HepG2 (cell line): Measurements from ENCODE around the gene SRP19. TPM values are rescaled to one million over a fixed set of nuclear protein-coding genes. Genes with fewer than 3 reads are reported as not detected.

ENCODE experiments used
- ATAC-seq: fragments of 200-7000 bp; cut with Tn5 transposase; 3 replicates; pipeline ENCODE4 v1.9.1; 2020; ENCODE audit warnings: mild to moderate bottlenecking, moderate library complexity
- BruUV-seq: library from RNA; stranded (reverse); fragments of 400-500 nt; replicated peaks from 2 replicates; lab custom pipeline; 2021; lab: Mats Ljungman, UMichigan
- CTCF ChIA-PET: fragments of 300-600 bp; formaldehyde crosslinking; extraction: SDS; loops from one replicate; lab custom pipeline; 2021; ENCODE audit warnings: low total read pairs, inconsistent platforms, low intra/inter-chr PET ratio; lab: Yijun Ruan, JAX
- POLR2A ChIA-PET: fragments of 350-600 bp; sonication (Branson Sonifier 250); formaldehyde crosslinking; loops from one replicate; lab custom pipeline; 2020; ENCODE audit warnings: antibody characterized with exemption, inconsistent platforms; lab: Yijun Ruan, JAX
- DNase-seq: peaks from one replicate; pipeline ENCODE4 v3.0.0-alpha.2; 2015; ENCODE audit warnings: low spot score
- FAIRE-seq: peaks from 3 replicates; lab custom pipeline; 2011; peaks lifted over from hg19 to GRCh38; lab: Jason Lieb, UNC
- H2AFZ ChIP-seq: one replicate; pipeline ENCODE4 v1.6.1; 2011; ENCODE audit warnings: low read length, inconsistent platforms
- H3K27ac ChIP-seq: fragments of 300-600 bp; 3 replicates; pipeline ENCODE4 v1.8.0; 2011; ENCODE audit warnings: mixed run types, mild to moderate bottlenecking, mixed read lengths, low read length, inconsistent platforms; ENCODE audit not compliant: insufficient read depth; ENCODE audit errors: extremely low read length
- H3K27me3 ChIP-seq, 2 experiments: fragments of 200-600 bp in 1 of 2; 2 replicates in 1 of 2; 3 replicates in 1 of 2; pipeline versions ENCODE4 v1.6.0 to v1.8.0; 2011; ENCODE audit warnings: low read length in 2 of 2, mild to moderate bottlenecking in 2 of 2, moderate library complexity in 2 of 2, inconsistent platforms in 1 of 2; ENCODE audit not compliant: insufficient read depth in 2 of 2, control insufficient read depth in 1 of 2
- H3K36me3 ChIP-seq, 2 experiments: fragments of 200-600 bp in 1 of 2; replicated peaks in 1 of 2; 2 replicates in 1 of 2; 3 replicates in 1 of 2; pipeline versions ENCODE4 v1.5.1 to v1.8.0; 2011; ENCODE audit warnings: low read length in 2 of 2, inconsistent platforms in 1 of 2; ENCODE audit not compliant: insufficient read depth in 2 of 2, control insufficient read depth in 1 of 2
- H3K4me1 ChIP-seq: 2 replicates; pipeline ENCODE4 v1.5.1; 2012; ENCODE audit warnings: low read length, inconsistent platforms; ENCODE audit not compliant: insufficient read depth
- H3K4me2 ChIP-seq: 2 replicates; pipeline ENCODE4 v1.6.0; 2011; ENCODE audit warnings: low read depth, low read length, inconsistent platforms
- H3K4me3 ChIP-seq, 3 experiments: fragments of 200-600 bp in 1 of 3; sonication (generic), shearing (Covaris generic) in 1 of 3; replicated peaks in 1 of 3; 2 replicates each; pipeline ENCODE4 v1.5.1; 2011 to 2016; ENCODE audit warnings: low read length in 3 of 3, inconsistent platforms in 2 of 3, low read depth in 2 of 3, mild to moderate bottlenecking in 2 of 3, control low read depth in 1 of 3, mixed read lengths in 1 of 3; ENCODE audit not compliant: insufficient read depth in 1 of 3
- H3K79me2 ChIP-seq: one replicate; pipeline ENCODE4 v1.6.1; 2011; ENCODE audit warnings: low read length, inconsistent platforms; ENCODE audit not compliant: insufficient read depth
- H3K9ac ChIP-seq: 2 replicates; pipeline ENCODE4 v1.6.0; 2011; ENCODE audit warnings: mild to moderate bottlenecking, low read depth, low read length, inconsistent platforms; ENCODE audit not compliant: insufficient read depth
- H3K9me3 ChIP-seq: 2 replicates; pipeline ENCODE4 v1.5.1; 2012; ENCODE audit warnings: mild to moderate bottlenecking, low read length
- H4K20me1 ChIP-seq: 2 replicates; pipeline ENCODE4 v1.6.0; 2011; ENCODE audit warnings: inconsistent platforms, mild to moderate bottlenecking, low read length, moderate library complexity; ENCODE audit not compliant: insufficient read depth
- ATF7-NPFF ChIP-seq: sonication (generic); formaldehyde crosslinking; IDR thresholded peaks from 2 replicates; pipeline ENCODE4 v1.8.1; 2023; ENCODE audit warnings: mild to moderate bottlenecking, low read depth, missing genetic modification reagents, moderate library complexity
- BORCS8-MEF2B ChIP-seq: sonication (generic); formaldehyde crosslinking; IDR thresholded peaks from 2 replicates; pipeline ENCODE4 v1.8.0; 2022; ENCODE audit warnings: mild to moderate bottlenecking, missing genetic modification reagents
- E2F2 ChIP-seq: sonication (generic); formaldehyde crosslinking; IDR thresholded peaks from 2 replicates; pipeline ENCODE4 v1.4.0; 2020; ENCODE audit warnings: missing genetic modification reagents, borderline replicate concordance
- E2F5 ChIP-seq: sonication (generic); formaldehyde crosslinking; conservative IDR thresholded peaks from 2 replicates; pipeline ENCODE4 v1.4.0; 2020; ENCODE audit warnings: missing genetic modification reagents
- FOXK1 ChIP-seq: sonication (generic); formaldehyde crosslinking; IDR thresholded peaks from 2 replicates; pipeline ENCODE4 v1.4.0; 2020; ENCODE audit warnings: low read depth, missing genetic modification reagents, borderline replicate concordance
- HMG20A ChIP-seq: IDR thresholded peaks from 2 replicates; pipeline ENCODE4 v1.6.1; 2016; ENCODE audit warnings: borderline replicate concordance
- KLF13 ChIP-seq: sonication (generic); formaldehyde crosslinking; IDR thresholded peaks from 2 replicates; pipeline ENCODE4 v1.4.0; 2020; ENCODE audit warnings: mild to moderate bottlenecking, missing genetic modification reagents
- MLXIP ChIP-seq: sonication (generic); formaldehyde crosslinking; IDR thresholded peaks from 2 replicates; pipeline ENCODE4 v1.9.0; 2021; ENCODE audit warnings: missing genetic modification reagents, borderline replicate concordance
- NR1H2 ChIP-seq: sonication (generic); formaldehyde crosslinking; IDR thresholded peaks from 2 replicates; pipeline ENCODE4 v1.8.1; 2022; ENCODE audit warnings: low read depth, missing genetic modification reagents, borderline replicate concordance
- PAX8 ChIP-seq: sonication (generic); formaldehyde crosslinking; IDR thresholded peaks from 2 replicates; pipeline ENCODE4 v1.8.0; 2022; ENCODE audit warnings: mild to moderate bottlenecking, missing genetic modification reagents, borderline replicate concordance
- PHB2 ChIP-seq: fragments of 450-650 bp; IDR thresholded peaks from 2 replicates; pipeline ENCODE4 v1.6.1; 2018; ENCODE audit not compliant: partially characterized antibody
- PPARG ChIP-seq: conservative IDR thresholded peaks from 2 replicates; pipeline ENCODE4 v1.6.1; 2016; ENCODE audit warnings: missing biosample characterization, missing genetic modification reagents
- RARA ChIP-seq: IDR thresholded peaks from 2 replicates; pipeline ENCODE4 v1.6.1; 2016; ENCODE audit warnings: missing genetic modification reagents, missing compliant biosample characterization
- REL ChIP-seq: sonication (generic); formaldehyde crosslinking; conservative IDR thresholded peaks from 2 replicates; pipeline ENCODE4 v1.8.0; 2022; ENCODE audit warnings: mild to moderate bottlenecking, missing genetic modification reagents, moderate library complexity
- ZBTB21 ChIP-seq: sonication (generic); formaldehyde crosslinking; IDR thresholded peaks from 2 replicates; pipeline ENCODE4 v1.4.0; 2020; ENCODE audit warnings: missing genetic modification reagents
- ZNF329 ChIP-seq: sonication (generic); formaldehyde crosslinking; IDR thresholded peaks from 2 replicates; pipeline ENCODE4 v1.9.0; 2021; ENCODE audit warnings: low read depth, mild to moderate bottlenecking, missing genetic modification reagents
- ZNF547 ChIP-seq: sonication (generic); formaldehyde crosslinking; IDR thresholded peaks from 2 replicates; pipeline ENCODE4 v1.5.1; 2020; ENCODE audit warnings: mild to moderate bottlenecking, missing genetic modification reagents
- ZNF672 ChIP-seq: sonication (generic); formaldehyde crosslinking; IDR thresholded peaks from 2 replicates; pipeline ENCODE4 v1.8.1; 2022; ENCODE audit warnings: missing genetic modification reagents
- ZSCAN20 ChIP-seq: sonication (generic); formaldehyde crosslinking; IDR thresholded peaks from 2 replicates; pipeline ENCODE4 v1.4.0; 2020; ENCODE audit warnings: missing genetic modification reagents, mild to moderate bottlenecking, borderline replicate concordance
- WGBS: methylation state at CpG from one replicate; pipeline ENCODE4 v1.1.6; 2017; ENCODE audit warnings: low lambda C conversion rate; 5-methylcytosine and 5-hydroxymethylcytosine counted together
- in situ Hi-C: cut with HindIII; loops from 2 replicates; pipeline ENCODE4 v1.10.0; 2017; ENCODE audit warnings: low pct_unique_long_range_greater_than_20kb; ENCODE audit not compliant: extremely low pct_ligation_motif_present
- intact Hi-C: fragments of 100-400 bp; cut with micrococcal nuclease; formaldehyde crosslinking; loops from one replicate; pipeline ENCODE4 v1.10.0; 2022; ENCODE audit not compliant: unreplicated experiment
- polyA plus RNA-seq, 8 experiments: library from polyadenylated mRNA; depleted of rRNA in 3 of 8; stranded (reverse) in 7 of 8; unstranded in 1 of 8; fragments of >200 nt; fragmentation: Illumina TruSeq in 4 of 8; extraction: Trizol in 4 of 8; gene quantifications; 2 replicates each; pipeline versions ENCODE4 v1.2.1 to v1.2.3, GENCODE V29; 2011 to 2016; ENCODE audit warnings: low read depth in 4 of 8, missing spikeins in 1 of 8, mixed read lengths in 1 of 8; ENCODE audit not compliant: insufficient read depth in 1 of 8
- total RNA-seq, 5 experiments: library from RNA; depleted of rRNA; stranded (reverse); fragments of >200 nt; fragmentation: Illumina TruSeq; extraction: Trizol; gene quantifications; 2 replicates each; pipeline ENCODE4 v1.2.3, GENCODE V29; 2016; ENCODE audit warnings: low read depth in 1 of 5

SRP19 gene
- total and polyA plus RNA-seq, 2 of the 13 experiments (the other 11 are each of a cell fraction or from before 2014, with no cell fraction given): 46.9 to 143 TPM

- no peak for TF ChIP-seq ZBTB21 (CRISPR knock-in tag)
- no peak for TF ChIP-seq KLF13 (CRISPR knock-in tag)
- no peak for TF ChIP-seq HMG20A (CRISPR knock-in tag)
- no peak for TF ChIP-seq ZSCAN20 (CRISPR knock-in tag)
- no peak for TF ChIP-seq ZNF547 (CRISPR knock-in tag)
- TF ChIP-seq E2F2 (CRISPR knock-in tag): no peak
- TF ChIP-seq PAX8 (CRISPR knock-in tag): no peak
- no peak for TF ChIP-seq ZNF672 (CRISPR knock-in tag)
- no peak for TF ChIP-seq NR1H2 (CRISPR knock-in tag)
- TF ChIP-seq RARA (CRISPR knock-in tag): no peak
- no peak for TF ChIP-seq REL
Measured at GRCh38 chr5:112885001-112885400, 23.9 kb downstream of the SRP19 start (continued).

GRCh38 chr5:112886975-112887374 lies 25.9 kb downstream of the SRP19 start:
- in situ Hi-C loops (no loop called here), intact Hi-C loops (no loop called here)
- DNase-seq: no peak
- Histone ChIP-seq H3K4me2 (no peak overlapping the region), H2AFZ (no peak overlapping the region), H3K9ac (no peak overlapping the region), H3K36me3 (peaks cover 19 to 49% of the 10 kb centered on the region in 2 experiments), H3K4me1 (no peaks in the 10 kb centered on the region), H3K27ac (no peak overlapping the region), H3K9me3 (no peaks in the 10 kb centered on the region), H3K79me2 (no peaks in the 10 kb centered on the region), H4K20me1 (no peaks in the 10 kb centered on the region; the same call in 1 of the 2 replicates), H3K4me3 (no peak overlapping the region), H3K27me3 (no peaks in the 10 kb centered on the region; a peak in 1 of 5 replicates)
- 96% methylated on average over 4 of the region's 4 CpGs for WGBS
- ChIA-PET POLR2A (no interaction called here), CTCF (no interaction called here)
- BruUV-seq: TSS peak; percentile 14
- no peak for FAIRE-seq
- TF ChIP-seq MLXIP (CRISPR knock-in tag): no peak
- no peak for TF ChIP-seq E2F5 (CRISPR knock-in tag)
- TF ChIP-seq PHB2: no peak
- TF ChIP-seq ATF7-NPFF (CRISPR knock-in tag): no peak
- no peak for TF ChIP-seq PPARG (CRISPR knock-in tag)
- TF ChIP-seq FOXK1 (CRISPR knock-in tag): no peak
- TF ChIP-seq ZNF329 (CRISPR knock-in tag): no peak
- TF ChIP-seq BORCS8-MEF2B (CRISPR knock-in tag): no peak
- ATAC-seq: no peak
